K562 (cell line): ENCODE data around the gene NEURL1. TPM values are rescaled to one million over a fixed set of nuclear protein-coding genes. Genes with fewer than 3 reads are reported as not detected.
A peak's percentile ranks its signal among the peaks of the same experiment; 100 is the strongest.

Experiments
- ATAC-seq: fragments of 200-7000 bp; cut with Tn5 transposase; 3 replicates; pipeline ENCODE4 v1.9.1; 2020; ENCODE audit warnings: moderate library complexity
- BruUV-seq: library from RNA; stranded (reverse); fragments of 400-500 nt; replicated peaks from 2 replicates; lab custom pipeline; 2021; lab: Mats Ljungman, UMichigan
- CTCF ChIA-PET: fragments of 300-600 bp; formaldehyde crosslinking; extraction: SDS; loops from one replicate; lab custom pipeline; 2021; ENCODE audit warnings: low intra/inter-chr PET ratio; lab: Yijun Ruan, JAX
- POLR2A ChIA-PET: fragments of 300-600, 350-650 bp; sonication (Branson Sonifier 250); formaldehyde crosslinking; extraction: SDS; loops from one replicate; lab custom pipeline; 2021; ENCODE audit warnings: antibody characterized with exemption, inconsistent platforms; lab: Yijun Ruan, JAX
- DNase-seq, 4 experiments: peaks; one replicate each; pipeline versions ENCODE4 v3.0.0 to v3.0.0-alpha.2; 2011 to 2018; ENCODE audit warnings: low spot score in 3 of 4, mixed read lengths in 3 of 4; ENCODE audit errors: extremely low read depth in 1 of 4
- FAIRE-seq: peaks from 2 replicates; lab custom pipeline; 2011; peaks lifted over from hg19 to GRCh38; lab: Jason Lieb, UNC
- H2AFZ ChIP-seq: 2 replicates; pipeline ENCODE4 v1.6.0; 2011; ENCODE audit warnings: low read depth, low read length, control low read depth, inconsistent platforms
- H3K27ac ChIP-seq: fragments of 200-600 bp; 3 replicates; pipeline ENCODE4 v1.8.0; 2011; ENCODE audit warnings: low read depth, mild to moderate bottlenecking, control low read depth, inconsistent platforms, low read length, moderate library complexity, mixed read lengths; ENCODE audit errors: extremely low read depth
- H3K27me3 ChIP-seq, 2 experiments: fragments of 300-600 bp in 1 of 2; 2 replicates in 1 of 2; 3 replicates in 1 of 2; pipeline versions ENCODE4 v1.6.0 to v1.8.0; 2011; ENCODE audit warnings: inconsistent platforms in 2 of 2, low read length in 2 of 2, mild to moderate bottlenecking in 1 of 2, mixed read lengths in 1 of 2, moderate library complexity in 1 of 2; ENCODE audit not compliant: control insufficient read depth in 2 of 2, insufficient read depth in 2 of 2
- H3K36me3 ChIP-seq: fragments of 300-600 bp; 3 replicates; pipeline ENCODE4 v1.8.0; 2011; ENCODE audit warnings: mild to moderate bottlenecking, low read length, inconsistent platforms; ENCODE audit not compliant: control insufficient read depth, insufficient read depth
- H3K4me1 ChIP-seq, 2 experiments: fragments of 200-600 bp in 1 of 2; replicated peaks in 1 of 2; 2 replicates in 1 of 2; 3 replicates in 1 of 2; pipeline versions ENCODE4 v1.5.1 to v1.8.0; 2011; ENCODE audit warnings: inconsistent platforms in 2 of 2, low read length in 2 of 2, mild to moderate bottlenecking in 1 of 2, mixed read lengths in 1 of 2, moderate library complexity in 1 of 2; ENCODE audit not compliant: control insufficient read depth in 2 of 2, insufficient read depth in 2 of 2
- H3K4me2 ChIP-seq: 2 replicates; pipeline ENCODE4 v1.6.1; 2011; ENCODE audit warnings: low read length, control low read depth, inconsistent platforms, mixed read lengths; ENCODE audit not compliant: insufficient read depth
- H3K4me3 ChIP-seq: fragments of 200-600 bp; sonication (generic), shearing (Covaris generic); 2 replicates; pipeline ENCODE4 v1.5.1; 2016; ENCODE audit warnings: control low read depth, inconsistent platforms
- H3K79me2 ChIP-seq: fragments of 200-600 bp; 3 replicates; pipeline ENCODE4 v1.8.0; 2011; ENCODE audit warnings: low read length, inconsistent platforms; ENCODE audit not compliant: control insufficient read depth, insufficient read depth
- H3K9ac ChIP-seq, 2 experiments: 2 replicates each; pipeline versions ENCODE4 v1.6.0 to v1.6.1; 2011; ENCODE audit warnings: low read depth in 2 of 2, low read length in 2 of 2, control low read depth in 1 of 2, inconsistent platforms in 1 of 2, mild to moderate bottlenecking in 1 of 2, mixed read lengths in 1 of 2; ENCODE audit not compliant: insufficient read depth in 1 of 2
- H3K9me1 ChIP-seq: one replicate; pipeline ENCODE4 v1.6.0; 2011; ENCODE audit warnings: inconsistent platforms, mild to moderate bottlenecking, low read length, moderate library complexity; ENCODE audit not compliant: control insufficient read depth, insufficient read depth
- H3K9me3 ChIP-seq: replicated peaks from 2 replicates; pipeline ENCODE4 v1.5.1; 2011; ENCODE audit warnings: low read depth, low read length, inconsistent platforms; ENCODE audit not compliant: control insufficient read depth, insufficient read depth
- H4K20me1 ChIP-seq: replicated peaks from 2 replicates; pipeline ENCODE4 v1.6.1; 2011; ENCODE audit warnings: low read length, inconsistent platforms, mixed read lengths; ENCODE audit not compliant: control insufficient read depth, insufficient read depth
- BRF1 ChIP-seq: IDR thresholded peaks from 3 replicates; pipeline ENCODE4 v1.6.1; 2011; ENCODE audit warnings: borderline replicate concordance, mild to moderate bottlenecking; ENCODE audit not compliant: insufficient read length; ENCODE audit errors: extremely low read depth
- RBM25 ChIP-seq: fragments of 200-400 bp; formaldehyde crosslinking; IDR thresholded peaks from 2 replicates; pipeline ENCODE4 v1.6.1; 2018; ENCODE audit warnings: low read length, low read depth, moderate library complexity; ENCODE audit not compliant: severe bottlenecking
- RBM39 ChIP-seq: fragments of 200-400 bp; formaldehyde crosslinking; optimal IDR thresholded peaks from 2 replicates; pipeline ENCODE3; 2018; ENCODE audit warnings: low read depth, low read length
- TARDBP ChIP-seq: fragments of 450-650 bp; IDR thresholded peaks from 2 replicates; pipeline ENCODE4 v1.6.1; 2016
- TEAD4 ChIP-seq, 2 experiments: sonication (generic) in 1 of 2; formaldehyde crosslinking in 1 of 2; IDR thresholded peaks; 2 replicates each; pipeline versions ENCODE4 v1.6.1 to v1.8.0; 2012 to 2022; ENCODE audit warnings: borderline replicate concordance in 1 of 2, inconsistent platforms in 1 of 2, low read length in 1 of 2, mild to moderate bottlenecking in 1 of 2, missing genetic modification reagents in 1 of 2
- WGBS: fragments of 100-300 bp; shearing (Covaris generic); methylation state at CpG from one replicate; pipeline ENCODE4 v1.1.6; 2016; ENCODE audit warnings: low coverage, mixed read lengths; ENCODE audit not compliant: insufficient coverage; ENCODE audit errors: missing lambda C conversion rate; 5-methylcytosine and 5-hydroxymethylcytosine counted together
- in situ Hi-C: fragments of 300-500 bp; cut with MboI; formaldehyde crosslinking; loops from 4 replicates; pipeline ENCODE4 v1.15.0; 2018; ENCODE audit warnings: inconsistent platforms, mixed read lengths
- intact Hi-C: fragments of 100-400 bp; cut with micrococcal nuclease; formaldehyde crosslinking; loops from 2 replicates; pipeline ENCODE4 v1.14.2; 2022
- polyA plus RNA-seq, 8 experiments: library from polyadenylated mRNA; depleted of rRNA in 4 of 8; stranded (reverse) in 5 of 8; unstranded in 3 of 8; fragments of >200 nt; fragmentation: Nextera tagmentation in 2 of 8; fragmentation: Illumina TruSeq in 1 of 8; extraction: Ambion mirVana in 2 of 8; extraction: Trizol in 1 of 8; gene quantifications; 2 replicates each; pipeline versions ENCODE4 v1.2.1 to v1.2.3, GENCODE V29; 2011 to 2014; ENCODE audit warnings: inconsistent platforms in 1 of 8, missing spikeins in 1 of 8
- total RNA-seq, 7 experiments: library from RNA; depleted of rRNA in 6 of 7; stranded (reverse); fragments of >200 nt in 6 of 7; fragmentation: Illumina TruSeq in 2 of 7; extraction: Trizol in 2 of 7; gene quantifications; 2 replicates each; pipeline versions ENCODE4 v1.2.1 to v1.2.3, GENCODE V29; 2011 to 2021; ENCODE audit warnings: low replicate concordance in 1 of 7

NEURL1 gene
- total and polyA plus RNA-seq, 9 of the 15 experiments (the other 6 are each of a cell fraction or from before 2014, with no cell fraction given), result 0.01 to 0.45 (median 0.16) TPM; not detected in 5

DNA sequence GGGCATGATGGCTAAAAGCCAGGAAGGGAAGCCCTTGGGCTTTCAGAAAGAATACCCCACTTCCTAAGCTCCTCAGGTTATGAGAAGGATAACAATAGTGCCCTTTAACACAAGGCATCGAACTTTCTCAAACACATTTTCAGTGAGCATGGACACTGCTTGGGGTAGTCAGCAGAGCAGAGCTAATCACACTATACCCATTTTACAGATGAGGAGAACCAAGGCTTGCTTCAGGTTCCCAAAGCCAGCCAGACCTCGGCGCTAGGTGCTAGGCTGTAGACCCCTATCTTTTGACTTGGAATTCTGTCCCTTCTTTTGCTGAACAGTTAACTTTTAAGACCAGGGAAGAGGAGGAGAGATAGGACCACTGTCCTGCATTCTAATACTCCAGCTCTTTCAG, 1.8 kb downstream of the NEURL1 start:
- ChIA-PET CTCF (no interaction called here), POLR2A (interaction anchor here (0.9 kb wide), 1 partner anchor 109 kb away, joined by 3 read pairs; no protein-coding TSS in a partner anchor)
- Histone ChIP-seq H3K9me1 (no peaks in the 10 kb centered on the region), H3K9ac (no peak overlapping the region), H3K4me1 (peaks cover 0 to 14% of the 10 kb centered on the region in 2 experiments; a peak in 2 of 5 replicates), H4K20me1 (no peaks in the 10 kb centered on the region; the same call in 1 of the 2 replicates), H3K27ac (no peak overlapping the region), H3K4me2 (no peak overlapping the region), H3K36me3 (no peaks in the 10 kb centered on the region), H2AFZ (no peak overlapping the region), H3K79me2 (no peaks in the 10 kb centered on the region), H3K4me3 (no peak overlapping the region), H3K9me3 (no peaks in the 10 kb centered on the region), H3K27me3 (peaks cover 19 to 57% of the 10 kb centered on the region in 2 experiments; a peak in 4 of 5 replicates)
- no peak for ATAC-seq
- intact Hi-C loops (no loop called here), in situ Hi-C loops (no loop called here)
- WGBS, result 0% methylated on average over 3 of the region's 3 CpGs
- BruUV-seq, result no TSS peak
- TF ChIP-seq TEAD4 (IDR thresholded peaks at IDR 0.05; ENCODE audit: low read length) (no peak), TEAD4 (CRISPR knock-in tag; IDR thresholded peaks at IDR 0.05; ENCODE audit: borderline replicate concordance) (no peak), BRF1 (no peak), RBM39 (no peak), RBM25 (peak; percentile 42), TARDBP (no peak)
- DNase-seq, result no peak
- no peak for FAIRE-seq
